OCI-LY3 (cell line): ENCODE results near the gene NAA15.

Experiments used
- CTCF ChIP-seq: fragments of 200-600, 300-600 bp; sonication (generic); IDR thresholded peaks from 2 replicates; pipeline ENCODE4 v1.5.1; 2014; ENCODE audit warnings: antibody characterized with exemption, low read length, low read depth
- EZH2phosphoT487 ChIP-seq: fragments of 200-600 bp; shearing (Covaris generic); IDR thresholded peaks from 2 replicates; pipeline ENCODE4 v1.6.1; 2018; ENCODE audit warnings: antibody characterized with exemption, mixed run types, low read depth

- TF ChIP-seq CTCF (no peak), EZH2phosphoT487 (no peak)
Measured at GRCh38 chr4:139311909-139312308, 10.6 kb downstream of the NAA15 start.
